Measurements from ENCODE around the gene BUD31. TPM values are rescaled to one million over a fixed set of nuclear protein-coding genes. Genes with fewer than 3 reads are reported as not detected.

BUD31 gene
- total and polyA plus RNA-seq, 11 donors: 26.1 to 87.8 (median 47.4) TPM

DNA sequence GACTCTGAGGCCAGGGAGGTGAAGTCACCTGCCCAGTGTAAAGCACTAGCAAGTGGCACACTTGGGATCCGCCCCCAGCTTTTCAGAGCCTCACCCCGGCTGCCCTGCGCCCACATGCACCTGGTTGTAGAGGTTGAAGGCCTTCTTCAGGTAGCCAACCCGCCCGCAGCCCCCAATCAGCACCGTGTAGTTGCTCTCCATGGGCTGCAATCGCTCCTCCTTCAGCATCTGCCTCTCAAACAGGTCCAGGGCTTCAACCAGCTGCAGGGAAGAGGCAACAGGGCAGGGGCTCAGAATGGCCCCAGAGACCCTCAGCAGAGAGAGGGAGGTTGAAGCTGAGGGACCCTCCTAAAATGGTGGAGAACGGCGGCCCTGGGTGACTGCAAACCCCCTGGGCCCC, 24.4 kb downstream of the BUD31 start:
- no peaks in the 10 kb centered on the region for H3K27me3 ChIP-seq
- H3K36me3 ChIP-seq: peaks cover 0 to 70% (median 62%) of the 10 kb centered on the region in 9 donors
- no peak overlapping the region for H3K4me3 ChIP-seq
- no peaks in the 10 kb centered on the region for H3K9me3 ChIP-seq
- peak in 1 of 5 donors; percentile 37 for DNase-seq
- peaks cover 0 to 10% (median 7%) of the 10 kb centered on the region in 12 donors for H3K4me1 ChIP-seq
- ATAC-seq: no peak
- intact Hi-C loops (cut with DNase I): loop anchor here in 1 of 10 donors (10.0 kb wide), 1 partner anchor 122 kb away; the partner anchor contains the start of genes FAM200A and ZNF655
- H3K27ac ChIP-seq: no peak overlapping the region
- TF ChIP-seq CTCF (IDR thresholded peaks at IDR 0.05) (no peak), POLR2A (IDR thresholded peaks at IDR 0.05) (no peak)
- WGBS, 4 donors: 92 to 97% (median 96%) methylated on average over 9 of the region's 9 CpGs

DNA sequence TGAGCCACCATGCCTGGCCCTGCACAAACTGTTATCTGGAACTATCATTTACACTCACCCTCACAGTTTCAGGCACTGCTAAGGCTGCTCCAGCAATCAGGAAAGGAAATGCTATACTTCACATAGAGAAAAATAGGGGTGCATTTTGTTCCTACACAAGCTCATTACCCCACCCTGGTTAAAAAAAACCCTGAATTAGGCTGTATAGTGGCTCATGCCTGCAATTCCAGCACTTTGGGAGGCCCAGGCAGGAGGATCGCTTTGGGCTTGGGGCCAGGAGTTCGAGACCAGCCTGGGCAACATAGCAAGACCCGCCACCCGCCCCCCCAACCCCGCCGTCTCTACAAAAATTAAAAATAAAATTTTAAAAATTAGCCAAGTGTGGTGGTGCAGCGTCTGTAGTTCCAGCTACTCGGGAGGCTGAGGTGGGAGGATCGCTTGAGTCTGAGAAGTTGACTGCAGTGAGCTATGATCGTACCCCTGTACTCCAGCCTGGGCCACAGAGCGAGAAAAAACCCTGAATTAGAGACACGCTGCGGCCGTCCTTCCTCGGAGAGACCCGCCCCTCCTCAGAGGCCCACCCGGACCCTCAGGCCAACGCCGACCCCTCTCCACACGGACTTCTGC, 29.3 kb downstream of the BUD31 start:
- H3K4me3 ChIP-seq: peak overlapping the region; percentile 72 to 100 (median 97)
- H3K4me1 ChIP-seq: peaks cover 0 to 45% (median 30%) of the 10 kb centered on the region in 12 donors
- TF ChIP-seq POLR2A (IDR thresholded peaks at IDR 0.05) (no peak), CTCF (IDR thresholded peaks at IDR 0.05) (no peak)
- ATAC-seq: peak; percentile 18 to 31 (median 28)
- no peak for DNase-seq
- H3K36me3 ChIP-seq: peaks cover 0 to 31% (median 22%) of the 10 kb centered on the region in 9 donors
- peak overlapping the region in 11 of 12 donors; percentile 79 to 93 (median 89) for H3K27ac ChIP-seq
- H3K27me3 ChIP-seq: no peaks in the 10 kb centered on the region
- 20 to 29% (median 24%) methylated on average over 17 to 20 of the region's 20 CpGs for WGBS, 4 donors
- H3K9me3 ChIP-seq: no peaks in the 10 kb centered on the region
- intact Hi-C loops (cut with DNase I): loop anchor here in 1 of 10 donors (10.0 kb wide), 1 partner anchor 117 kb away; the partner anchor contains the start of genes FAM200A and ZNF655

DNA sequence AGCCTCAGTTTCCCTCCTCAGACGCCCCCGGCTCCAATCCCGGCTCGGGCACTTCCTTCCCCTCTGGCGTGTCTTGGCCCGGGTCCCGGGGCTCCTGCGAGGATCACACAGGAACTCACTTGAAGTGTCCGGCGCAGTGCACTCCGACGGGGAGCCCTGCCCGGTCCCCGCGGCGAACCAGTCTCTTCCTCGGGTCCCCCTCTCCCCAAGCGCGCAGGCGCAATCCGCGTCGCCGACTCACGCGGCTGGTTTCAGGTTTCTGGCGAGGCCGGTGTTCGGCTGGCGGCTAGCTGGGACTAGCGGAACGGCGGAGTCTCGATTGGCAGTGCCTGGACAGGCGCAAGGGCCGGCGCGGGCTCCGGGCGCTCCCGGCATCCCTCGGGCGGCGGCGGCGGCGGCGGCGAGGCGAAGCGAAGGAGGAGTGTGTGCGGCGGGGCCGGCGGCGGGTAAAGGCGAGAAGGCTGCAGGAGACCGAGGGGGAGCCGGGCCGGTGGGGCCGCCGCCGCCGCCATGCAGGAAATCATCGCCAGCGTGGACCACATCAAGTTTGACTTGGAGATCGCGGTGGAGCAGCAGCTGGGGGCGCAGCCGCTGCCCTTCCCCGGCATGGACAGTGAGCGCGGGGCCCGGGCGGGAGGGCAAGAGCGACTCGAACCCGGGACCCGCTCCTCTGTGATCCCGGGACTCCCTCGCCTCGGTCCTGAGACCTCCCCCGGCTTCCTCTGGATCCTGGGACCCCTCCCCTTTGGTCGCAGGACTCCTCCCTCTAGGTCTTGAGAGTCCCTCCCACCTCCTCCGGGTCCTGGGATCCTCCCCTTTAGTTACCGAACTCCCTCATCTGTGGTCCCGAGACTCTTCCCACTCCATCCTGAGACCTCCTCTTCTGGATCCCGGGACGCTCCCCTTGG, 30.1 kb downstream of the BUD31 start, which contains the start of the genes CPSF4 and PTCD1:
Gene CPSF4, plus strand, starts transcription at position 371 of the 908 bp plus-strand sequence. Its CDS starts 140 bp downstream, at position 511.
Gene PTCD1, minus strand, starts transcription at position 226 of the 908 bp plus-strand sequence. CDS start 3,556 bp downstream, outside the sequence.
- DNase-seq (peak; percentile 95 to 98 (median 97)), ATAC-seq (peak; percentile 89 to 97 (median 96))
- Histone ChIP-seq H3K4me1 (peaks cover 0 to 45% (median 30%) of the 10 kb centered on the region in 12 donors), H3K4me3 (peak within 1 kb of the TSS; percentile 72 to 100 (median 97)), H3K36me3 (peaks cover 0 to 30% (median 19%) of the 10 kb centered on the region in 9 donors), H3K9me3 (no peaks in the 10 kb centered on the region), H3K27ac (peak within 1 kb of the TSS in 11 of 12 donors; percentile 79 to 93 (median 89)), H3K27me3 (no peaks in the 10 kb centered on the region)
- TF ChIP-seq CTCF (IDR thresholded peaks at IDR 0.05) (no peak), POLR2A (IDR thresholded peaks at IDR 0.05) (peak in 1 of 2 donors; percentile 59)
- WGBS, 4 donors: 0 to 1% (median 1%) methylated on average over 60 to 89 of the region's 89 CpGs
- intact Hi-C loops (cut with DNase I): loop anchor here in 1 of 10 donors (10.0 kb wide), 1 partner anchor 116 kb away; the partner anchor contains the start of genes FAM200A and ZNF655
